Upper lobe of left lung (tissue), 4 donors: Measurements from ENCODE around the gene NEURL2.

Experiments
- EP300 ChIP-seq, 4 donors: sonication (generic); formaldehyde crosslinking; IDR thresholded peaks; one replicate each; pipeline ENCODE4 v1.5.1; 2017; ENCODE audit warnings: antibody characterized with exemption in 4 of 4, control low read depth in 2 of 4
- POLR2A ChIP-seq, 4 donors: fragments of 450-650 bp; IDR thresholded peaks; one replicate each; pipeline ENCODE4 v1.5.1; 2016 to 2017; ENCODE audit warnings: antibody characterized with exemption in 4 of 4, mild to moderate bottlenecking in 2 of 4
- POLR2AphosphoS5 ChIP-seq, 2 donors: sonication (generic); formaldehyde crosslinking; IDR thresholded peaks; one replicate each; pipeline ENCODE4 v1.5.1; 2017; ENCODE audit warnings: antibody characterized with exemption in 2 of 2
- TF ChIP-seq, protein P1 (sequence below), 6 experiments: fragments of 450-650 bp in 4 of 6; fragments of 200-600 bp in 2 of 6; sonication (generic) in 2 of 6; IDR thresholded peaks; one replicate each; pipeline ENCODE4 v1.5.1; 2016 to 2019; ENCODE audit warnings: antibody characterized with exemption in 6 of 6

- TF ChIP-seq, protein P1, sequence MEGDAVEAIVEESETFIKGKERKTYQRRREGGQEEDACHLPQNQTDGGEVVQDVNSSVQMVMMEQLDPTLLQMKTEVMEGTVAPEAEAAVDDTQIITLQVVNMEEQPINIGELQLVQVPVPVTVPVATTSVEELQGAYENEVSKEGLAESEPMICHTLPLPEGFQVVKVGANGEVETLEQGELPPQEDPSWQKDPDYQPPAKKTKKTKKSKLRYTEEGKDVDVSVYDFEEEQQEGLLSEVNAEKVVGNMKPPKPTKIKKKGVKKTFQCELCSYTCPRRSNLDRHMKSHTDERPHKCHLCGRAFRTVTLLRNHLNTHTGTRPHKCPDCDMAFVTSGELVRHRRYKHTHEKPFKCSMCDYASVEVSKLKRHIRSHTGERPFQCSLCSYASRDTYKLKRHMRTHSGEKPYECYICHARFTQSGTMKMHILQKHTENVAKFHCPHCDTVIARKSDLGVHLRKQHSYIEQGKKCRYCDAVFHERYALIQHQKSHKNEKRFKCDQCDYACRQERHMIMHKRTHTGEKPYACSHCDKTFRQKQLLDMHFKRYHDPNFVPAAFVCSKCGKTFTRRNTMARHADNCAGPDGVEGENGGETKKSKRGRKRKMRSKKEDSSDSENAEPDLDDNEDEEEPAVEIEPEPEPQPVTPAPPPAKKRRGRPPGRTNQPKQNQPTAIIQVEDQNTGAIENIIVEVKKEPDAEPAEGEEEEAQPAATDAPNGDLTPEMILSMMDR (IDR thresholded peaks at IDR 0.05): no peak
- TF ChIP-seq POLR2A (IDR thresholded peaks at IDR 0.05) (no peak), EP300 (IDR thresholded peaks at IDR 0.05) (no peak), POLR2AphosphoS5 (IDR thresholded peaks at IDR 0.05) (no peak)
These were observed 1.2 kb upstream of the NEURL2 start for GRCh38 chr20:45892049-45892825.
